ENCODE data around the gene PHTF2.

DNA sequence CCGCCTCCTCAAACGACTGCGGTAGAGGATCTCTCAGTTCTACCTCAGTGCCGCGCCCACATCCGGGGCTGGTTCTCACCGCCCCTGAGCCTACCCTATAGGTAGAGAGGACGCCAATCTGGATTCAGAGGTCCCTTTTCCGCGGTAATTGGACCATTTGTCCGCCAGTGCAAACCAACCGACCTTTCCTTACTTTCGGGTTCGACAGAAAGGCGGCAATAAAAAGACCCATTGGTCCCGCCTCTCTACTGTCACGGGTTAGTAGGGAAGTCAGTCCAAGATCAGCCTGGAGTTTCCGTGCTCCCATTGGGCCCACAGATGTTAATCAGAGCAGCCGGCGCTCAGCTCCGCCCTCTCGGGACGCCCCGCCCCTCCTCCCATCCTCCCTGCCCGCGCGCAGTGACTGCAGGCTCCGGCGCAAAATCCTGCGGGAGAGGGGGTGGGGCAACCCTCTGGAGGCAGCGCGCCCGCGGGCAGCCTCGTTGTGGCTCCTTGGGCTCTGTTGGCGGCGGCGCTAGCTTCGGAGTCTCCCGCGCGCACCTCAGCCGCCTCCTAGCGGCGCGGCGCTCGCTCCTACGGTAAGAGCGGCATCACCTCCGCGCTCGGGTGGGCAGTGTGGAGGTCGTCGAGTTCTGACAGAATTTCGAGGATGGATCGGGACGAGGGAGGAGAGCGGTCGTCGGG, at the start of gene PHTF2, which contains the start of gene TMEM60:
- TF ChIP-seq, protein P1, sequence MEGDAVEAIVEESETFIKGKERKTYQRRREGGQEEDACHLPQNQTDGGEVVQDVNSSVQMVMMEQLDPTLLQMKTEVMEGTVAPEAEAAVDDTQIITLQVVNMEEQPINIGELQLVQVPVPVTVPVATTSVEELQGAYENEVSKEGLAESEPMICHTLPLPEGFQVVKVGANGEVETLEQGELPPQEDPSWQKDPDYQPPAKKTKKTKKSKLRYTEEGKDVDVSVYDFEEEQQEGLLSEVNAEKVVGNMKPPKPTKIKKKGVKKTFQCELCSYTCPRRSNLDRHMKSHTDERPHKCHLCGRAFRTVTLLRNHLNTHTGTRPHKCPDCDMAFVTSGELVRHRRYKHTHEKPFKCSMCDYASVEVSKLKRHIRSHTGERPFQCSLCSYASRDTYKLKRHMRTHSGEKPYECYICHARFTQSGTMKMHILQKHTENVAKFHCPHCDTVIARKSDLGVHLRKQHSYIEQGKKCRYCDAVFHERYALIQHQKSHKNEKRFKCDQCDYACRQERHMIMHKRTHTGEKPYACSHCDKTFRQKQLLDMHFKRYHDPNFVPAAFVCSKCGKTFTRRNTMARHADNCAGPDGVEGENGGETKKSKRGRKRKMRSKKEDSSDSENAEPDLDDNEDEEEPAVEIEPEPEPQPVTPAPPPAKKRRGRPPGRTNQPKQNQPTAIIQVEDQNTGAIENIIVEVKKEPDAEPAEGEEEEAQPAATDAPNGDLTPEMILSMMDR (IDR thresholded peaks at IDR 0.05; ENCODE audit: low read depth, low read length, poor library complexity, severe bottlenecking): peak; percentile 64
- TF ChIP-seq EZH2phosphoT487 (IDR thresholded peaks at IDR 0.05; ENCODE audit: borderline replicate concordance, low read length): no peak
